Skeletal muscle cell (primary cell): ENCODE results near the gene PITPNC1.
"Not testable (repeated sequence)": the region's sequence is repeated elsewhere in the genome, so short reads cannot be mapped to it uniquely, and the experiment has no call there.

Source experiments
- DNase-seq: peaks from one replicate; pipeline ENCODE4 v3.0.0-alpha.2; 2010; ENCODE audit warnings: low read depth
- H3K4me3 ChIP-seq: 2 replicates; pipeline ENCODE4 v1.5.1; 2011; ENCODE audit warnings: low read depth, mild to moderate bottlenecking, control low read depth, low read length, moderate library complexity

The PITPNC1 gene

GRCh38 chr17:67500261-67500660 lies 123.2 kb downstream of the PITPNC1 start:
- no peak overlapping the region for H3K4me3 ChIP-seq
- no peak for DNase-seq

- DNase-seq: no peak
- H3K4me3 ChIP-seq: no peak overlapping the region
These were observed 123.7 kb downstream of the PITPNC1 start for GRCh38 chr17:67500677-67501300.

- H3K4me3 ChIP-seq: no peak overlapping the region
- DNase-seq: no peak
These were observed 125.1 kb downstream of the PITPNC1 start for GRCh38 chr17:67502151-67502550.

- no peak for DNase-seq
- H3K4me3 ChIP-seq: no peak overlapping the region
These were observed 126.1 kb downstream of the PITPNC1 start for GRCh38 chr17:67503184-67503583.

GRCh38 chr17:67503739-67504138 lies 126.7 kb downstream of the PITPNC1 start:
- DNase-seq: no peak

GRCh38 chr17:67504182-67504581 lies 127.1 kb downstream of the PITPNC1 start:
- no peak overlapping the region for H3K4me3 ChIP-seq
- no peak for DNase-seq

More at GRCh38 chr17:67503739-67504138, 126.7 kb downstream of the PITPNC1 start:
- no peak overlapping the region for H3K4me3 ChIP-seq

- DNase-seq: peak; percentile 68
- no peak overlapping the region for H3K4me3 ChIP-seq
These were observed 129.9 kb downstream of the PITPNC1 start for GRCh38 chr17:67506966-67507365.

- DNase-seq: no peak
- no peak overlapping the region for H3K4me3 ChIP-seq
These were observed 132.6 kb downstream of the PITPNC1 start for GRCh38 chr17:67509390-67510287.

GRCh38 chr17:67511012-67511411 lies 133.9 kb downstream of the PITPNC1 start:
- H3K4me3 ChIP-seq: no peak overlapping the region
- no peak for DNase-seq

GRCh38 chr17:67511804-67512203 lies 134.7 kb downstream of the PITPNC1 start:
- no peak overlapping the region for H3K4me3 ChIP-seq
- DNase-seq: no peak

GRCh38 chr17:67514998-67515397 lies 137.9 kb downstream of the PITPNC1 start:
- DNase-seq: no peak
- H3K4me3 ChIP-seq: no peak overlapping the region

GRCh38 chr17:67515490-67516083 lies 138.5 kb downstream of the PITPNC1 start:
- H3K4me3 ChIP-seq: no peak overlapping the region
- no peak for DNase-seq

- H3K4me3 ChIP-seq, DNase-seq: not testable (repeated sequence)
These were observed 139.5 kb downstream of the PITPNC1 start for GRCh38 chr17:67516571-67516970.

- DNase-seq: no peak
- no peak overlapping the region for H3K4me3 ChIP-seq
These were observed 140.2 kb downstream of the PITPNC1 start for GRCh38 chr17:67517325-67517724.

- no peak overlapping the region for H3K4me3 ChIP-seq
- no peak for DNase-seq
These were observed 141.8 kb downstream of the PITPNC1 start for GRCh38 chr17:67518876-67519275.

GRCh38 chr17:67519801-67520251 lies 142.7 kb downstream of the PITPNC1 start:
- no peak for DNase-seq
- H3K4me3 ChIP-seq: no peak overlapping the region

- H3K4me3 ChIP-seq: peak overlapping the region; percentile 10
- peak; percentile 67 for DNase-seq
These were observed 143.3 kb downstream of the PITPNC1 start for GRCh38 chr17:67520252-67520906.

- no peak for DNase-seq
- H3K4me3 ChIP-seq: no peak overlapping the region
These were observed 144.1 kb downstream of the PITPNC1 start for GRCh38 chr17:67520916-67521774.

- H3K4me3 ChIP-seq: no peak overlapping the region
- no peak for DNase-seq
These were observed 144.6 kb downstream of the PITPNC1 start for GRCh38 chr17:67521775-67522069.
